ENCODE measurements around the gene HHLA2. TPM values are rescaled to one million over a fixed set of nuclear protein-coding genes. Genes with fewer than 3 reads are reported as not detected.

The HHLA2 gene
- total RNA-seq, 1 donor from 2014 or later: not detected

GRCh38 chr3:108315767-108316301, 19.5 kb downstream of the HHLA2 start:
- Mint-ChIP-seq H3K27ac (no peak overlapping the region), H3K9me3 (no peaks in the 10 kb centered on the region), H3K27me3 (ENCODE audit: low read depth) (no peaks in the 10 kb centered on the region), H3K4me1 (peaks cover 27% of the 10 kb centered on the region), H3K36me3 (no peaks in the 10 kb centered on the region), H3K4me3 (no peak overlapping the region)
- no peak for TF ChIP-seq CTCF (IDR thresholded peaks at IDR 0.05; ENCODE audit: unreplicated experiment)
- no peak for DNase-seq (ENCODE audit: low spot score in 2 of 2, unreplicated experiment in 2 of 2)

- H3K9me3 Mint-ChIP-seq: no peaks in the 10 kb centered on the region
These were observed 23.2 kb downstream of the HHLA2 start for GRCh38 chr3:108319428-108320082.

GRCh38 chr3:108320746-108321350, 24.5 kb downstream of the HHLA2 start:
- no peak overlapping the region for H3K4me3 Mint-ChIP-seq
- no peak for DNase-seq (ENCODE audit: low spot score in 2 of 2, unreplicated experiment in 2 of 2)
- H3K4me1 Mint-ChIP-seq: peaks cover 31% of the 10 kb centered on the region

More at GRCh38 chr3:108319428-108320082, 23.2 kb downstream of the HHLA2 start:
- Mint-ChIP-seq H3K36me3 (no peaks in the 10 kb centered on the region), H3K4me3 (no peak overlapping the region), H3K27ac (peak overlapping the region; percentile 62), H3K27me3 (ENCODE audit: low read depth) (no peaks in the 10 kb centered on the region), H3K4me1 (peaks cover 31% of the 10 kb centered on the region)
- no peak for DNase-seq (ENCODE audit: low spot score in 2 of 2, unreplicated experiment in 2 of 2)
- TF ChIP-seq CTCF (IDR thresholded peaks at IDR 0.05; ENCODE audit: unreplicated experiment): no peak

GRCh38 chr3:108322352-108322751, 26.0 kb downstream of the HHLA2 start:
- peaks cover 31% of the 10 kb centered on the region for H3K4me1 Mint-ChIP-seq
- no peak overlapping the region for H3K4me3 Mint-ChIP-seq
- no peak overlapping the region for H3K27ac Mint-ChIP-seq
- no peaks in the 10 kb centered on the region for H3K27me3 Mint-ChIP-seq (ENCODE audit: low read depth)
- H3K36me3 Mint-ChIP-seq: no peaks in the 10 kb centered on the region
- H3K9me3 Mint-ChIP-seq: peaks cover 11% of the 10 kb centered on the region
- TF ChIP-seq CTCF (IDR thresholded peaks at IDR 0.05; ENCODE audit: unreplicated experiment): no peak
- no peak for DNase-seq (ENCODE audit: low spot score in 2 of 2, unreplicated experiment in 2 of 2)

More at GRCh38 chr3:108320746-108321350, 24.5 kb downstream of the HHLA2 start:
- no peaks in the 10 kb centered on the region for H3K36me3 Mint-ChIP-seq
- no peak overlapping the region for H3K27ac Mint-ChIP-seq
- H3K9me3 Mint-ChIP-seq: no peaks in the 10 kb centered on the region
- no peak for TF ChIP-seq CTCF (IDR thresholded peaks at IDR 0.05; ENCODE audit: unreplicated experiment)
- H3K27me3 Mint-ChIP-seq (ENCODE audit: low read depth): no peaks in the 10 kb centered on the region

- DNase-seq (ENCODE audit: low spot score in 2 of 2, unreplicated experiment in 2 of 2): no peak
- Mint-ChIP-seq H3K9me3 (peaks cover 13% of the 10 kb centered on the region), H3K4me1 (peaks cover 24% of the 10 kb centered on the region), H3K36me3 (no peaks in the 10 kb centered on the region), H3K4me3 (no peak overlapping the region), H3K27me3 (ENCODE audit: low read depth) (no peaks in the 10 kb centered on the region), H3K27ac (no peak overlapping the region)
- TF ChIP-seq CTCF (IDR thresholded peaks at IDR 0.05; ENCODE audit: unreplicated experiment): no peak
These were observed 27.8 kb downstream of the HHLA2 start for GRCh38 chr3:108324177-108324576.

Data from mesothelial cell of epicardium (in vitro differentiated cells).